Neural cell (in vitro differentiated cells): ENCODE data around the gene FUBP3.

Experiments
- EP300 ChIP-seq: fragments of 450-650 bp; conservative IDR thresholded peaks from 2 replicates; pipeline ENCODE4 v1.6.1; 2014; ENCODE audit warnings: antibody characterized with exemption, mild to moderate bottlenecking, moderate library complexity; ENCODE audit not compliant: poor library complexity, severe bottlenecking
- EZH2 ChIP-seq: fragments of 200-600, 300-800 bp; shearing (Covaris generic), sonication (generic); IDR thresholded peaks from 2 replicates; pipeline ENCODE4 v1.6.1; 2014; ENCODE audit warnings: antibody characterized with exemption, low read length, borderline replicate concordance, mild to moderate bottlenecking; ENCODE audit not compliant: insufficient read depth, poor library complexity, severe bottlenecking
- POLR2AphosphoS5 ChIP-seq: IDR thresholded peaks from 2 replicates; pipeline ENCODE4 v1.6.1; 2012
- RAD21 ChIP-seq: fragments of 450-650 bp; conservative IDR thresholded peaks from 2 replicates; pipeline ENCODE4 v1.6.1; 2014; ENCODE audit warnings: antibody characterized with exemption, mild to moderate bottlenecking, moderate library complexity
- SMC3 ChIP-seq: fragments of 450-650 bp; conservative IDR thresholded peaks from 2 replicates; pipeline ENCODE4 v1.6.1; 2014; ENCODE audit warnings: antibody characterized with exemption, mild to moderate bottlenecking, moderate library complexity; ENCODE audit not compliant: poor library complexity
- TAF1 ChIP-seq: IDR thresholded peaks from 2 replicates; pipeline ENCODE4 v1.6.1; 2012; ENCODE audit warnings: low read depth
- TF ChIP-seq, protein P1 (sequence below): fragments of 450-650 bp; IDR thresholded peaks from 2 replicates; pipeline ENCODE4 v1.5.1; 2014; ENCODE audit warnings: antibody characterized with exemption, mild to moderate bottlenecking, moderate library complexity; ENCODE audit not compliant: poor library complexity, severe bottlenecking
- TF ChIP-seq, protein P2 (sequence below): IDR thresholded peaks from 2 replicates; pipeline ENCODE4 v1.6.1; 2012; ENCODE audit warnings: borderline replicate concordance

DNA sequence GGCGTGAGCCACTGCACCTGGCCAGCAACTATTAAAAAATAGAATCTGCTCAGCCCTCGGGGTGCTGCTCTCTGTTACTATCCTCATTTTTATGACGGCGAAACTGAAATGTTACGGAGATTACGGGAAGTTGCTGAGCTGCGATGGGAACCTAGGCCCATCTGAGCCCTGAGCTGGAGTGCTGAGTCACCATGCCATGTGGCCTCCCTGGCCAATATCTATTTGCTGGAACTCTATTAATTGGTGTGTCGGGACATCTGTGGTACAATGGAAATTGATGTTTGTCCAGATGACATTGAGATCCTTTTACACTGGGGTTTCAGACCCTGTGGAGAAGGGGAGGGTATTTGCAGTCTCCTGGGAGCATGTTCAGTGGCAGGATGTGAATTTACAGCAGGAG is 93.1 kb downstream of the FUBP3 start:
- no peak for TF ChIP-seq RAD21
- TF ChIP-seq EP300: no peak
- TF ChIP-seq POLR2AphosphoS5: no peak
- TF ChIP-seq, protein P1, sequence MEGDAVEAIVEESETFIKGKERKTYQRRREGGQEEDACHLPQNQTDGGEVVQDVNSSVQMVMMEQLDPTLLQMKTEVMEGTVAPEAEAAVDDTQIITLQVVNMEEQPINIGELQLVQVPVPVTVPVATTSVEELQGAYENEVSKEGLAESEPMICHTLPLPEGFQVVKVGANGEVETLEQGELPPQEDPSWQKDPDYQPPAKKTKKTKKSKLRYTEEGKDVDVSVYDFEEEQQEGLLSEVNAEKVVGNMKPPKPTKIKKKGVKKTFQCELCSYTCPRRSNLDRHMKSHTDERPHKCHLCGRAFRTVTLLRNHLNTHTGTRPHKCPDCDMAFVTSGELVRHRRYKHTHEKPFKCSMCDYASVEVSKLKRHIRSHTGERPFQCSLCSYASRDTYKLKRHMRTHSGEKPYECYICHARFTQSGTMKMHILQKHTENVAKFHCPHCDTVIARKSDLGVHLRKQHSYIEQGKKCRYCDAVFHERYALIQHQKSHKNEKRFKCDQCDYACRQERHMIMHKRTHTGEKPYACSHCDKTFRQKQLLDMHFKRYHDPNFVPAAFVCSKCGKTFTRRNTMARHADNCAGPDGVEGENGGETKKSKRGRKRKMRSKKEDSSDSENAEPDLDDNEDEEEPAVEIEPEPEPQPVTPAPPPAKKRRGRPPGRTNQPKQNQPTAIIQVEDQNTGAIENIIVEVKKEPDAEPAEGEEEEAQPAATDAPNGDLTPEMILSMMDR: no peak
- TF ChIP-seq, protein P2, sequence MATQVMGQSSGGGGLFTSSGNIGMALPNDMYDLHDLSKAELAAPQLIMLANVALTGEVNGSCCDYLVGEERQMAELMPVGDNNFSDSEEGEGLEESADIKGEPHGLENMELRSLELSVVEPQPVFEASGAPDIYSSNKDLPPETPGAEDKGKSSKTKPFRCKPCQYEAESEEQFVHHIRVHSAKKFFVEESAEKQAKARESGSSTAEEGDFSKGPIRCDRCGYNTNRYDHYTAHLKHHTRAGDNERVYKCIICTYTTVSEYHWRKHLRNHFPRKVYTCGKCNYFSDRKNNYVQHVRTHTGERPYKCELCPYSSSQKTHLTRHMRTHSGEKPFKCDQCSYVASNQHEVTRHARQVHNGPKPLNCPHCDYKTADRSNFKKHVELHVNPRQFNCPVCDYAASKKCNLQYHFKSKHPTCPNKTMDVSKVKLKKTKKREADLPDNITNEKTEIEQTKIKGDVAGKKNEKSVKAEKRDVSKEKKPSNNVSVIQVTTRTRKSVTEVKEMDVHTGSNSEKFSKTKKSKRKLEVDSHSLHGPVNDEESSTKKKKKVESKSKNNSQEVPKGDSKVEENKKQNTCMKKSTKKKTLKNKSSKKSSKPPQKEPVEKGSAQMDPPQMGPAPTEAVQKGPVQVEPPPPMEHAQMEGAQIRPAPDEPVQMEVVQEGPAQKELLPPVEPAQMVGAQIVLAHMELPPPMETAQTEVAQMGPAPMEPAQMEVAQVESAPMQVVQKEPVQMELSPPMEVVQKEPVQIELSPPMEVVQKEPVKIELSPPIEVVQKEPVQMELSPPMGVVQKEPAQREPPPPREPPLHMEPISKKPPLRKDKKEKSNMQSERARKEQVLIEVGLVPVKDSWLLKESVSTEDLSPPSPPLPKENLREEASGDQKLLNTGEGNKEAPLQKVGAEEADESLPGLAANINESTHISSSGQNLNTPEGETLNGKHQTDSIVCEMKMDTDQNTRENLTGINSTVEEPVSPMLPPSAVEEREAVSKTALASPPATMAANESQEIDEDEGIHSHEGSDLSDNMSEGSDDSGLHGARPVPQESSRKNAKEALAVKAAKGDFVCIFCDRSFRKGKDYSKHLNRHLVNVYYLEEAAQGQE: no peak
- no peak for TF ChIP-seq SMC3
- TF ChIP-seq TAF1: no peak
- no peak for TF ChIP-seq EZH2
